IPS DF 4.7 (cell line): ENCODE measurements around the gene ACP4.

ENCODE experiments used
- DNase-seq: peaks from one replicate; pipeline ENCODE4 v3.0.0-alpha.2; 2013; ENCODE audit warnings: low spot score; ENCODE audit errors: extremely low read depth

ACP4 gene

GRCh38 chr19:50843205-50843604 is 53.0 kb downstream of the ACP4 start:
- no peak for DNase-seq

DNA sequence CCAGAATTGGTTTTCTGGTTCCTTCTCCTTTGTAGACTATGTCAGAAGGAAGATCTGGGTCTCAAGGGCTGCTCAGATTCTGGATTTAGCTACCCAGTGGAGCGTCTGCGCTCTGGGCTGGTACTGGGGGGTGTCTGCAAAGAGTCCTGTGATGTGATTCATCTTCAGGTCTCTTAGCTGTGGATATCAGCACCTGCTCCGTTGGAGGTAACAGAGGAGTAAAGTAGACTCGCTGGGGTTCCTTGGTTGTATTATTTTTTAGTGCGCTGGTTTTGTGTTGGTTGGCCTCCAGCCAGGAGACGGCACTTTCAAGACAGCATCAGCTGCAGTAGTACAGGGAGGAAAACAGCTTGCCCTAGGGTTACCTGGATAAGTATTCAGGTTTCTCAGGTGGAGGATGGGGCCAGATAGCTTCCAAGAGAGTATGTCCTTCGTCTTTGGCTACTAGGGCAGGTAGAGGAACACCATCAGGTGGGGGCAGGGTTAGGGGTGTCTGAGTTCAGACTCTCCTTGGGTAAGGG is 53.5 kb downstream of the ACP4 start:
- no peak for DNase-seq

DNA sequence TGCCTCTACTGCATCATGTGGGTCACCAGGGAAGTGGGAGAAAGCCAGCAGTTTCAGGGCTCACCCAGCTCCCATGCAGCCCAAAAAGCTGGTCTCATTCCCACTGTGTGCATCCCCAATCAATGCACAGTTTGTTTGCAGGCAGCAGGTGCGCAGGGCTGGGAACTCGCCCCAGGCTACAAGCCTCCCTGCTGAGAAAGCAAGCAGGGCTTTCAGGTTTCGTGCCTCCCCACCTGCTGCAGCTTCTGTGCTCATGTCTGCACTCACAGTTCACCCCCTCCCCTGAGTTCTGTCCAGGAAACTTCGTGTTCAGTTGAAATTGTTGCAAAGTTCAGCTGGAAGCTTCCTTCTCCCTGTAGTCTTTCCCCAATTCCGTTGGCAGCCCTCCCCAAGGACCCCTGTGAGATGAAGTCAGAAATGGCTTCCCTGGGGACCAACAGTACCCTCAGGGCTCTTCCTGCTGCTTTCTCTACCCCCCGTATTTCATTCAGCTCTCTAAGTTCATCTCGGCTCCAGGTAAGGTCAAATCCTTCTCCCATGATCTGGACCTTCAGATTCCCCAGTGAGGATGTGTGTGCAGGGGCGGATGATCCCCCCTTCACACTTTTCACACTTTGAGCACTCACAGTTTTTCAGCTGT is 54.2 kb downstream of the ACP4 start:
- no peak for DNase-seq
